H1 (cell line): ENCODE measurements around the gene FASN. TPM values are rescaled to one million over a fixed set of nuclear protein-coding genes. Genes with fewer than 3 reads are reported as not detected.

ENCODE experiments used
- CTCF ChIA-PET: fragments of 300-600 bp; sonication (Branson Sonifier 250); formaldehyde crosslinking; loops from one replicate; lab custom pipeline; 2021; ENCODE audit not compliant: partially characterized antibody; lab: Charles Lee
- POLR2A ChIA-PET: fragments of 300-600 bp; sonication (Branson Sonifier 250); formaldehyde crosslinking; loops from one replicate; lab custom pipeline; 2021; ENCODE audit warnings: inconsistent platforms; ENCODE audit not compliant: partially characterized antibody; lab: Charles Lee
- DNase-seq, 2 experiments: peaks; one replicate each; pipeline versions ENCODE4 v3.0.0 to v3.0.0-alpha.2; 2010 to 2022; ENCODE audit warnings: low spot score in 2 of 2, low read depth in 1 of 2, mixed read lengths in 1 of 2
- FAIRE-seq: peaks from 2 replicates; lab custom pipeline; 2011; peaks lifted over from hg19 to GRCh38; lab: Jason Lieb, UNC
- H2AFZ ChIP-seq: 2 replicates; pipeline ENCODE4 v1.8.1; 2012; ENCODE audit warnings: low read length, inconsistent platforms
- H2AK5ac ChIP-seq: 2 replicates; pipeline ENCODE4 v1.6.1; 2013; ENCODE audit warnings: low read depth, low read length
- H2BK120ac ChIP-seq: replicated peaks from 2 replicates; pipeline ENCODE3; 2013; ENCODE audit warnings: low read depth, low read length, inconsistent platforms
- H2BK12ac ChIP-seq: 2 replicates; pipeline ENCODE4 v1.6.1; 2013; ENCODE audit warnings: low read depth, low read length
- H2BK15ac ChIP-seq: 2 replicates; pipeline ENCODE4 v1.6.1; 2013; ENCODE audit warnings: low read length
- H2BK20ac ChIP-seq: 2 replicates; pipeline ENCODE4 v1.6.1; 2013; ENCODE audit warnings: low read length
- H2BK5ac ChIP-seq: 2 replicates; pipeline ENCODE4 v1.6.1; 2013; ENCODE audit warnings: low read depth, low read length
- H3K14ac ChIP-seq: 2 replicates; pipeline ENCODE4 v1.6.1; 2013; ENCODE audit warnings: inconsistent platforms; ENCODE audit not compliant: insufficient read length
- H3K18ac ChIP-seq: 2 replicates; pipeline ENCODE4 v1.6.1; 2013; ENCODE audit warnings: low read length; ENCODE audit errors: extremely low read depth
- H3K23ac ChIP-seq: 2 replicates; pipeline ENCODE4 v1.6.1; 2013; ENCODE audit warnings: inconsistent platforms; ENCODE audit not compliant: insufficient read length
- H3K23me2 ChIP-seq: 2 replicates; pipeline ENCODE4 v1.6.1; 2013; ENCODE audit warnings: low read depth, low read length
- H3K27ac ChIP-seq: 2 replicates; pipeline ENCODE4 v1.6.1; 2011; ENCODE audit warnings: low read depth, low read length, inconsistent platforms
- H3K27me3 ChIP-seq, 4 experiments: replicated peaks in 1 of 4; 1 replicate in 1 of 4; 2 replicates in 3 of 4; pipeline versions ENCODE4 v1.6.1 to v1.8.1; 2011 to 2013; ENCODE audit warnings: low read length in 3 of 4, mild to moderate bottlenecking in 3 of 4, inconsistent platforms in 2 of 4, mixed read lengths in 2 of 4, moderate library complexity in 1 of 4; ENCODE audit not compliant: control insufficient read depth in 3 of 4, insufficient read depth in 3 of 4; ENCODE audit errors: extremely low read depth in 1 of 4
- H3K36me3 ChIP-seq, 4 experiments: 2 replicates each; pipeline versions ENCODE4 v1.6.1 to v1.8.1; 2011 to 2013; ENCODE audit warnings: mild to moderate bottlenecking in 4 of 4, low read length in 3 of 4, moderate library complexity in 2 of 4, control low read depth in 1 of 4, inconsistent platforms in 1 of 4; ENCODE audit not compliant: insufficient read depth in 4 of 4, control insufficient read depth in 2 of 4
- H3K4ac ChIP-seq: replicated peaks from 2 replicates; pipeline ENCODE3; 2013; ENCODE audit warnings: low read length, low read depth, mixed read lengths, inconsistent platforms; ENCODE audit not compliant: insufficient read length
- H3K4me1 ChIP-seq, 4 experiments: replicated peaks in 1 of 4; 1 replicate in 1 of 4; 2 replicates in 3 of 4; pipeline versions ENCODE4 v1.6.1 to v1.8.1; 2011 to 2013; ENCODE audit warnings: low read length in 3 of 4, inconsistent platforms in 2 of 4, mixed read lengths in 1 of 4; ENCODE audit not compliant: insufficient read depth in 4 of 4, control insufficient read depth in 3 of 4
- H3K4me2 ChIP-seq, 2 experiments: 2 replicates each; pipeline versions ENCODE4 v1.6.1 to v1.8.1; 2011 to 2013; ENCODE audit warnings: low read depth in 2 of 2, low read length in 2 of 2, control low read depth in 1 of 2, inconsistent platforms in 1 of 2, mild to moderate bottlenecking in 1 of 2; ENCODE audit not compliant: insufficient read depth in 1 of 2
- H3K4me3 ChIP-seq, 4 experiments: fragments of 200-600, 300-600 bp in 1 of 4; sonication (generic), shearing (Covaris generic), sonication (Bioruptor Twin) in 1 of 4; 2 replicates each; pipeline versions ENCODE4 v1.5.1 to v1.8.1; 2011 to 2016; ENCODE audit warnings: low read length in 4 of 4, low read depth in 3 of 4, control low read depth in 2 of 4, inconsistent platforms in 2 of 4, mild to moderate bottlenecking in 2 of 4, mixed read lengths in 1 of 4, moderate library complexity in 1 of 4; ENCODE audit not compliant: insufficient read depth in 2 of 4; ENCODE audit errors: extremely low read depth in 1 of 4
- H3K56ac ChIP-seq: replicated peaks from 2 replicates; pipeline ENCODE3; 2013; ENCODE audit warnings: low read depth, mild to moderate bottlenecking, mixed read lengths, low read length, inconsistent platforms; ENCODE audit not compliant: insufficient read length
- H3K79me1 ChIP-seq: 2 replicates; pipeline ENCODE4 v1.6.1; 2013; ENCODE audit warnings: low read depth, low read length, control low read depth
- H3K79me2 ChIP-seq, 2 experiments: 2 replicates each; pipeline versions ENCODE4 v1.6.1 to v1.8.1; 2012 to 2013; ENCODE audit warnings: low read length in 2 of 2, mild to moderate bottlenecking in 2 of 2, inconsistent platforms in 1 of 2; ENCODE audit not compliant: insufficient read depth in 2 of 2, control insufficient read depth in 1 of 2
- H3K9ac ChIP-seq, 4 experiments: replicated peaks in 1 of 4; 1 replicate in 1 of 4; 2 replicates in 3 of 4; pipeline versions ENCODE4 v1.6.1 to v1.8.1; 2011 to 2013; ENCODE audit warnings: low read depth in 3 of 4, low read length in 3 of 4, control low read depth in 2 of 4, mild to moderate bottlenecking in 2 of 4, moderate library complexity in 2 of 4, inconsistent platforms in 1 of 4; ENCODE audit errors: extremely low read depth in 1 of 4
- H3K9me3 ChIP-seq, 2 experiments: 2 replicates each; pipeline versions ENCODE4 v1.6.1 to v1.8.1; 2012 to 2013; ENCODE audit warnings: mild to moderate bottlenecking in 2 of 2, moderate library complexity in 2 of 2, control low read depth in 1 of 2, inconsistent platforms in 1 of 2, low read depth in 1 of 2, low read length in 1 of 2, mixed read lengths in 1 of 2; ENCODE audit not compliant: insufficient read depth in 2 of 2
- H4K20me1 ChIP-seq, 2 experiments: replicated peaks in 1 of 2; 2 replicates each; pipeline versions ENCODE3 to v1.8.1; 2011 to 2013; ENCODE audit warnings: inconsistent platforms in 2 of 2, low read length in 2 of 2, mild to moderate bottlenecking in 1 of 2; ENCODE audit not compliant: insufficient read depth in 2 of 2, control insufficient read depth in 1 of 2
- H4K5ac ChIP-seq: 2 replicates; pipeline ENCODE4 v1.6.1; 2013; ENCODE audit warnings: low read length, low read depth, mixed read lengths, inconsistent platforms; ENCODE audit not compliant: insufficient read length
- H4K8ac ChIP-seq: 2 replicates; pipeline ENCODE4 v1.8.0; 2013; ENCODE audit warnings: mild to moderate bottlenecking, moderate library complexity, low read length, inconsistent platforms; ENCODE audit not compliant: insufficient read depth; ENCODE audit errors: extremely low read depth
- H4K91ac ChIP-seq: replicated peaks from 2 replicates; pipeline ENCODE3; 2013; ENCODE audit warnings: low read length, mixed read lengths, inconsistent platforms; ENCODE audit not compliant: insufficient read length
- WGBS, 2 experiments: shearing (Covaris generic) in 1 of 2; methylation state at CpG; one replicate each; pipeline versions ENCODE4 v1.1.6 to v1.1.7; 2013 to 2015; ENCODE audit warnings: low lambda C conversion rate in 2 of 2, mixed read lengths in 2 of 2, inconsistent platforms in 1 of 2, low coverage in 1 of 2, missing lambda C conversion rate in 1 of 2; ENCODE audit not compliant: insufficient replicate concordance in 2 of 2, insufficient coverage in 1 of 2, insufficient read length in 1 of 2; ENCODE audit errors: extremely low coverage in 1 of 2, missing lambda C conversion rate in 1 of 2; 5-methylcytosine and 5-hydroxymethylcytosine counted together
- polyA plus RNA-seq, 7 experiments: library from polyadenylated mRNA; depleted of rRNA in 3 of 7; stranded (reverse) in 5 of 7; unstranded in 2 of 7; fragments of >200 nt in 5 of 7; fragments of 200-250 nt in 2 of 7; gene quantifications; 1 replicate in 5 of 7; 2 replicates in 1 of 7; 4 replicates in 1 of 7; pipeline versions ENCODE4 v1.2.1 to v1.2.3, GENCODE V29; 2011 to 2013; ENCODE audit warnings: missing spikeins in 2 of 7, mixed read lengths in 2 of 7
- total RNA-seq: library from RNA; stranded (reverse); fragmentation: NEBNext Ultra II Directional; extraction: Animal tissue kit (Norgen Biotek cat#: 25700); gene quantifications from 2 replicates; pipeline ENCODE4 v1.2.1, GENCODE V29; 2021

Gene FASN
- total and polyA plus RNA-seq, 2 of the 8 experiments (the other 6 are each of a cell fraction or from before 2014, with no cell fraction given): 143 to 561 TPM

DNA sequence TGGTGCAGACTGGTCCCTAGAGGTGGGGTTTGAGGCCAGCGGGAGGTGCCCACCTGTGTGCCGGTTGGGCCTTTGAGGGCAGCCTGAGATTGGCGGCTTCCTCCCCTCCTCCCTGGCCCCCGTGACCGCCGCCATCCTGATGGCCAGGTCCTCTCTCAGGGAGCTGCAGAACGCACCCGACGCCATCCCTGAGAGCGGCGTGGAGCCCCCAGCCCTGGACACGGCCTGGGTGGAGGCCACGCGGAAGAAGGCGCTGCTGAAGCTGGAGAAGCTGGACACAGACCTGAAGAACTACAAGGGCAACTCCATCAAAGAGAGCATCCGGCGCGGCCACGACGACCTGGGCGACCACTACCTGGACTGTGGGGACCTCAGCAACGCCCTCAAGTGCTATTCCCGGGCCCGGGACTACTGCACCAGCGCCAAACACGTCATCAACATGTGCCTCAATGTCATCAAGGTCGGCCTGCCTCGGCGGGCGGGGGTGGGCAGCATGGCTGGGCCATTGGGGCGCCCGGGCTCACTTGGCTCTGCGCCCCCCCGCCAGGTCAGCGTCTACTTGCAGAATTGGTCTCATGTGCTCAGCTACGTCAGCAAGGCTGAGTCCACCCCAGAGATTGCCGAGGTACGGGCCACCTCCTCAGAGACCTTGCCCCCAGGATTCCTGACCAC, 43.5 kb downstream of the FASN start:
- no peaks in the 10 kb centered on the region; a peak in 1 of 7 replicates for H3K27me3 ChIP-seq
- WGBS, 2 experiments: 95% methylated on average over 37 of the region's 38 CpGs; no CpG with 5 or more reads in 1 of the 2 experiments
- no peak overlapping the region for H3K4me2 ChIP-seq
- H2BK20ac ChIP-seq: no peak overlapping the region
- no peak overlapping the region for H3K9ac ChIP-seq
- H3K56ac ChIP-seq: no peak overlapping the region
- H3K18ac ChIP-seq: no peak overlapping the region
- H3K36me3 ChIP-seq: peaks cover 7 to 29% (median 19%) of the 10 kb centered on the region in 4 experiments
- H2AFZ ChIP-seq: no peak overlapping the region
- ChIA-PET CTCF (interaction anchor here (1.0 to 5.4 kb wide), 7 partner anchors 8 to 100 kb away, joined by 3 to 40 read pairs (median 3); partner anchors contain the start of genes DCXR, DUS1L and RAC3), POLR2A (interaction anchor here (0.7 to 13.2 kb wide), 14 partner anchors 11 to 111 kb away, joined by 3 to 161 read pairs (median 3); partner anchors contain the start of genes DUS1L and RAC3)
- peaks cover 6% of the 10 kb centered on the region; the same call in 1 of the 2 replicates for H3K23me2 ChIP-seq
- H4K5ac ChIP-seq: no peak overlapping the region
- H3K79me2 ChIP-seq: peaks cover 0 to 12% of the 10 kb centered on the region in 2 experiments; a peak in 1 of 4 replicates
- H4K20me1 ChIP-seq: peaks cover 4 to 19% of the 10 kb centered on the region in 2 experiments
- no peak overlapping the region for H2BK120ac ChIP-seq
- no peak for DNase-seq
- H2BK12ac ChIP-seq: no peak overlapping the region
- H3K4ac ChIP-seq: no peak overlapping the region
- H3K4me1 ChIP-seq: peaks cover 0 to 11% (median 6%) of the 10 kb centered on the region in 4 experiments; a peak in 5 of 7 replicates
- no peak overlapping the region for H3K23ac ChIP-seq
- H3K14ac ChIP-seq: no peak overlapping the region
- no peak overlapping the region for H2AK5ac ChIP-seq
- FAIRE-seq: no peak
- peaks cover 6% of the 10 kb centered on the region; the same call in 1 of the 2 replicates for H3K79me1 ChIP-seq
- no peak overlapping the region for H2BK5ac ChIP-seq
- no peak overlapping the region for H3K27ac ChIP-seq
- H3K9me3 ChIP-seq: no peaks in the 10 kb centered on the region
- H4K91ac ChIP-seq: no peak overlapping the region
- no peak overlapping the region for H2BK15ac ChIP-seq
- peak overlapping the region; percentile 79; the same call in 1 of the 2 replicates for H4K8ac ChIP-seq
- H3K4me3 ChIP-seq: no peak overlapping the region
